MCF 10A (cell line): ENCODE data around the gene PCSK5. TPM values are rescaled to one million over a fixed set of nuclear protein-coding genes. Genes with fewer than 3 reads are reported as not detected.
"Not testable (repeated sequence)": the region's sequence is repeated elsewhere in the genome, so short reads cannot be mapped to it uniquely, and the experiment has no call there.

Experiments used
- BruUV-seq: library from RNA; stranded (reverse); fragments of 400-500 nt; replicated peaks from 2 replicates; lab custom pipeline; 2021; lab: Mats Ljungman, UMichigan
- CTCF ChIA-PET: fragments of 300-600 bp; sonication (Branson Sonifier 250); formaldehyde crosslinking; extraction: SDS; loops from one replicate; lab custom pipeline; 2021; ENCODE audit warnings: antibody characterized with exemption, inconsistent platforms; lab: Yijun Ruan, JAX
- POLR2A ChIA-PET: fragments of 300-600, 350-650 bp; sonication (Branson Sonifier 250); formaldehyde crosslinking; extraction: SDS; loops from one replicate; lab custom pipeline; 2020; ENCODE audit warnings: antibody characterized with exemption, inconsistent platforms; lab: Yijun Ruan, JAX
- DNase-seq: peaks from one replicate; pipeline ENCODE4 v3.0.0-alpha.2; 2018; ENCODE audit not compliant: unreplicated experiment
- H3K27ac Mint-ChIP-seq: one replicate; pipeline ENCODE4 v1.8.0; 2022; ENCODE audit warnings: mild to moderate bottlenecking, low read depth, mixed read lengths; ENCODE audit not compliant: unreplicated experiment
- H3K27me3 Mint-ChIP-seq: one replicate; pipeline ENCODE4 v1.8.0; 2022; ENCODE audit warnings: mixed read lengths; ENCODE audit not compliant: insufficient read depth, unreplicated experiment
- H3K36me3 Mint-ChIP-seq: one replicate; pipeline ENCODE4 v1.8.0; 2022; ENCODE audit warnings: mild to moderate bottlenecking, moderate library complexity, mixed read lengths; ENCODE audit not compliant: insufficient read depth, unreplicated experiment
- H3K4me1 Mint-ChIP-seq: one replicate; pipeline ENCODE4 v1.8.0; 2022; ENCODE audit warnings: mixed read lengths; ENCODE audit not compliant: insufficient read depth, unreplicated experiment
- H3K4me3 Mint-ChIP-seq: one replicate; pipeline ENCODE4 v1.8.0; 2022; ENCODE audit warnings: mild to moderate bottlenecking, moderate library complexity, mixed read lengths; ENCODE audit not compliant: unreplicated experiment
- H3K9me3 Mint-ChIP-seq: one replicate; pipeline ENCODE4 v1.8.0; 2022; ENCODE audit warnings: mixed read lengths; ENCODE audit not compliant: unreplicated experiment
- intact Hi-C: fragments of 100-400 bp; cut with micrococcal nuclease; formaldehyde crosslinking; loops from 2 replicates; pipeline ENCODE4 v1.14.1; 2022
- total RNA-seq: library from RNA; stranded (reverse); gene quantifications from 2 replicates; pipeline ENCODE4 v1.2.3, GENCODE V29; 2022
- TF ChIP-seq, protein P1 (sequence below): fragments of 200-600 bp; IDR thresholded peaks from one replicate; pipeline ENCODE4 v1.8.0; 2022; ENCODE audit warnings: antibody characterized with exemption, mild to moderate bottlenecking; ENCODE audit not compliant: unreplicated experiment

Gene PCSK5
- total RNA-seq, 1 experiment from 2014 or later, result not detected

DNA sequence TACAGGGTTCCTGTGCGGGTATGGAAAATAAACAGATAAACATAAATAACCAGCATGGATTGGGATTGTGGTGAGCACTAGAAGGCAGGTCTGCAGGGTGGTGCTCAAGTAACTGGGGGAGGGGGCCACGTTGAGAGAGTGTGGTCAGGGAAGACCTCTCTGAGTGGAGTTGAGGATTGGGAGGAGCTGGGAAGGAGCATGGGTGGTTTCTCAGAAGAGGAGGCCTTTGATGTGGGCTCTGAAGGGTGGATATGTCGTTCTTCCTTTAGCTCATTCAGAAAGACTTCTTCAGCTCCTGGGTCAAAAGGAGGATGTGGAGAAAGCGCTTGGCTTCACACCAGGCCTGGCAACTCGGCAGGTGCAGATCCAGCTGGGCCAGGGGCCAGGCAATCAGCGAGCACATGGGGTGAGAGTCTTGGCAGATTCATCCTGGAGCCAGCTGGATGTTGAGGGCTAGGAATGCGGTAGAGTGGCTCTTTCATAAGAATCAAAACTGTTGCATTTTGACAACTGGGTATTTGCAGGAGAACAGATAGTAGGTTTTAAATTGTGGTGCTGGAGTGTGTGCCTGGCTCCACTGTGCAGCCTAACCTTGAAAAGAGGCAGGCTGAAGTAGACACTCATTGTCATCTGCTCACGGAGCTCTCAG is 71.7 kb downstream of the PCSK5 start:
- POLR2A ChIA-PET, result no interaction called here
- intact Hi-C loops, result no loop called here
- H3K4me3 Mint-ChIP-seq, result no peak overlapping the region

DNA sequence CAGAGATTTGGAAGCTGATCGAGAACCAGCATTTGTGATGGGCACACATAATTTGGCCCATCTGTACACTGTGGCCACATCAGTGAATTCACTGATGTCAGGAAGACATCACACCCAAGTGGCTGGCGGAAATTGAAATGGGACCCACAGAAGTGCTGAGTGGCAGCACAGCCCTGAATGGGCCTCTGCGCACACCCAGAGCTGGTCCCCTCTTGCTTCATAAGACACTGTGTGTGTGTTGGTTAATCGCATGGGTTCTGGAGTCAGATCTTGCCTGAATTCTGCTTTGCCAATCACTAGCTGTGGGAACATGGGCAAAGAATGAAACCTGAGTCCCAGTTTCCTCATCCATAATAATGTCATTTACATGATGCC is 72.2 kb downstream of the PCSK5 start:
- intact Hi-C loops, result no loop called here

More for the DNA sequence above, 71.7 kb downstream of the PCSK5 start:
- H3K9me3 Mint-ChIP-seq, result peaks cover 30% of the 10 kb centered on the region
- TF ChIP-seq, protein P1, sequence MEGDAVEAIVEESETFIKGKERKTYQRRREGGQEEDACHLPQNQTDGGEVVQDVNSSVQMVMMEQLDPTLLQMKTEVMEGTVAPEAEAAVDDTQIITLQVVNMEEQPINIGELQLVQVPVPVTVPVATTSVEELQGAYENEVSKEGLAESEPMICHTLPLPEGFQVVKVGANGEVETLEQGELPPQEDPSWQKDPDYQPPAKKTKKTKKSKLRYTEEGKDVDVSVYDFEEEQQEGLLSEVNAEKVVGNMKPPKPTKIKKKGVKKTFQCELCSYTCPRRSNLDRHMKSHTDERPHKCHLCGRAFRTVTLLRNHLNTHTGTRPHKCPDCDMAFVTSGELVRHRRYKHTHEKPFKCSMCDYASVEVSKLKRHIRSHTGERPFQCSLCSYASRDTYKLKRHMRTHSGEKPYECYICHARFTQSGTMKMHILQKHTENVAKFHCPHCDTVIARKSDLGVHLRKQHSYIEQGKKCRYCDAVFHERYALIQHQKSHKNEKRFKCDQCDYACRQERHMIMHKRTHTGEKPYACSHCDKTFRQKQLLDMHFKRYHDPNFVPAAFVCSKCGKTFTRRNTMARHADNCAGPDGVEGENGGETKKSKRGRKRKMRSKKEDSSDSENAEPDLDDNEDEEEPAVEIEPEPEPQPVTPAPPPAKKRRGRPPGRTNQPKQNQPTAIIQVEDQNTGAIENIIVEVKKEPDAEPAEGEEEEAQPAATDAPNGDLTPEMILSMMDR, result no peak
- no TSS peak for BruUV-seq
- DNase-seq, result no peak
- H3K27ac Mint-ChIP-seq, result no peak overlapping the region
- no peaks in the 10 kb centered on the region for H3K27me3 Mint-ChIP-seq
- CTCF ChIA-PET, result interaction anchor here (0.5 to 0.7 kb wide), 3 partner anchors 341 to 948 kb away, joined by 3 read pairs; no protein-coding TSS in a partner anchor
- H3K36me3 Mint-ChIP-seq, result no peaks in the 10 kb centered on the region
- H3K4me1 Mint-ChIP-seq, result no peaks in the 10 kb centered on the region

DNA sequence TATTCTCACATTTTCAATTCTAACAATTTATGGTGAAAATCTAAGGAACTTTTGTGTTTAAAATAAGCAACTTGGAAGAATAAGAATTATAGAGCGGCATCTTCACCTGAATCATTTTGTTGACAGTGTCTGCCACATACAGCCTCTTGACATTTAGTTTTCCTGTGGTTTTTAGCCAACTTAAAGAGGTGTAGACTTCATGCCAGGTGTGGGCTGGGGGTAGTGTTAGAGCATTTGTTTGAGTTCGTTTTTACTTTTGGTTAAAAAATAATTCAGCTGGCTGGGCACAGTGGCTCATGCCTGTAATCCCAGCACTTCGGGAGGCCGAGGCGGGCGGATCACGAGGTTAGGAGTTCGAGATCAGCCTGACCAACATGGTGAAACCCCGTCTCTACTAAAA is 72.8 kb downstream of the PCSK5 start:
- peaks cover 32% of the 10 kb centered on the region for H3K9me3 Mint-ChIP-seq
- DNase-seq, H3K36me3 Mint-ChIP-seq, H3K4me1 Mint-ChIP-seq, H3K4me3 Mint-ChIP-seq, H3K27me3 Mint-ChIP-seq, POLR2A ChIA-PET, intact Hi-C loops, BruUV-seq, H3K27ac Mint-ChIP-seq: not testable (repeated sequence)
- CTCF ChIA-PET, result interaction anchor here (0.7 kb wide), 1 partner anchor 49 kb away, joined by 3 read pairs; no protein-coding TSS in a partner anchor

More for the DNA sequence above, 72.2 kb downstream of the PCSK5 start:
- Mint-ChIP-seq H3K4me1 (no peaks in the 10 kb centered on the region), H3K27ac (no peak overlapping the region), H3K9me3 (peaks cover 30% of the 10 kb centered on the region), H3K36me3 (no peaks in the 10 kb centered on the region), H3K27me3 (no peaks in the 10 kb centered on the region), H3K4me3 (no peak overlapping the region)
- no TSS peak for BruUV-seq
- DNase-seq, result no peak
- CTCF ChIA-PET, result interaction anchor here (0.5 to 0.7 kb wide), 3 partner anchors 50 to 948 kb away, joined by 3 read pairs; no protein-coding TSS in a partner anchor
- TF ChIP-seq, protein P1, result no peak
- POLR2A ChIA-PET, result no interaction called here

DNA sequence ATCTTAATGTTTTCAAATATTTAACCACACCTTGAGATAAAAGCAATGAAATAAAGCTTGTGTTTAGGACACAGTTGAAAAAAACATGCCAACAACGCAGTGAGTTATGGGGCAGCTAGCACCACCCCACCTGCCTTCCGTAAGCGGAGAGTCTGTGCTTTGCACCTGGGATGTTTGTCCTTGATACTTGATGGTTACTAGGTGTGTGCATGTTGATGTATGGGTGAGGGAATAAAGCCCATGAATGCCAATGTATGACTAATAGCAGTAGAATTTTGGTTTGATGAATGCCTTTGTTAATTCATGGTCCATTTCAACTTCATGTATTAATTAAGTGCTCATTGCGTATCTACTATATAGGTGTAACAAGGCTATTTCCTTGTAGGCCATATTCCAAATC is 74.0 kb downstream of the PCSK5 start:
- H3K9me3 Mint-ChIP-seq, result peaks cover 25% of the 10 kb centered on the region
- POLR2A ChIA-PET, result no interaction called here
- CTCF ChIA-PET, result no interaction called here
- BruUV-seq, result no TSS peak
- no peak overlapping the region for H3K4me3 Mint-ChIP-seq
- no peak overlapping the region for H3K27ac Mint-ChIP-seq
- DNase-seq, result peak; percentile 8
- H3K27me3 Mint-ChIP-seq, result no peaks in the 10 kb centered on the region
- TF ChIP-seq, protein P1, result no peak
- H3K36me3 Mint-ChIP-seq, result no peaks in the 10 kb centered on the region
- intact Hi-C loops, result no loop called here
- H3K4me1 Mint-ChIP-seq, result no peaks in the 10 kb centered on the region
